Measurements from ENCODE around the gene SMIM8.

GRCh38 chr6:87276624-87277023 is 45.8 kb upstream of the SMIM8 start:
- TF ChIP-seq, protein P1, sequence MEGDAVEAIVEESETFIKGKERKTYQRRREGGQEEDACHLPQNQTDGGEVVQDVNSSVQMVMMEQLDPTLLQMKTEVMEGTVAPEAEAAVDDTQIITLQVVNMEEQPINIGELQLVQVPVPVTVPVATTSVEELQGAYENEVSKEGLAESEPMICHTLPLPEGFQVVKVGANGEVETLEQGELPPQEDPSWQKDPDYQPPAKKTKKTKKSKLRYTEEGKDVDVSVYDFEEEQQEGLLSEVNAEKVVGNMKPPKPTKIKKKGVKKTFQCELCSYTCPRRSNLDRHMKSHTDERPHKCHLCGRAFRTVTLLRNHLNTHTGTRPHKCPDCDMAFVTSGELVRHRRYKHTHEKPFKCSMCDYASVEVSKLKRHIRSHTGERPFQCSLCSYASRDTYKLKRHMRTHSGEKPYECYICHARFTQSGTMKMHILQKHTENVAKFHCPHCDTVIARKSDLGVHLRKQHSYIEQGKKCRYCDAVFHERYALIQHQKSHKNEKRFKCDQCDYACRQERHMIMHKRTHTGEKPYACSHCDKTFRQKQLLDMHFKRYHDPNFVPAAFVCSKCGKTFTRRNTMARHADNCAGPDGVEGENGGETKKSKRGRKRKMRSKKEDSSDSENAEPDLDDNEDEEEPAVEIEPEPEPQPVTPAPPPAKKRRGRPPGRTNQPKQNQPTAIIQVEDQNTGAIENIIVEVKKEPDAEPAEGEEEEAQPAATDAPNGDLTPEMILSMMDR (IDR thresholded peaks at IDR 0.05; ENCODE audit: insufficient read depth, low read depth, low read length) = no peak
- TF ChIP-seq EZH2 (IDR thresholded peaks at IDR 0.05; ENCODE audit: insufficient read depth, low read length) = no peak
